K562 (cell line): Measurements from ENCODE around the gene ATP13A4. TPM values are rescaled to one million over a fixed set of nuclear protein-coding genes. Genes with fewer than 3 reads are reported as not detected.
A peak's percentile ranks its signal among the peaks of the same experiment; 100 is the strongest.

ENCODE experiments used
- GATAD2B ChIP-seq: fragments of 450-650 bp; IDR thresholded peaks from 2 replicates; pipeline ENCODE4 v1.6.1; 2017; ENCODE audit warnings: mild to moderate bottlenecking, borderline replicate concordance
- HDAC2 ChIP-seq: fragments of 450-650 bp; IDR thresholded peaks from 2 replicates; pipeline ENCODE4 v1.6.1; 2016; ENCODE audit warnings: mild to moderate bottlenecking
- HDAC6 ChIP-seq: IDR thresholded peaks from 2 replicates; pipeline ENCODE4 v1.6.1; 2012; ENCODE audit warnings: low read depth, mild to moderate bottlenecking, control low read depth, inconsistent platforms, low read length, moderate library complexity
- KLF6 ChIP-seq: fragments of 250-450 bp; sonication (Bioruptor Pico); IDR thresholded peaks from 2 replicates; pipeline ENCODE4 v1.4.0; 2020; ENCODE audit warnings: mild to moderate bottlenecking, moderate library complexity, borderline replicate concordance
- MCM3 ChIP-seq: fragments of 450-650 bp; IDR thresholded peaks from 2 replicates; pipeline ENCODE4 v1.6.1; 2016
- MXD1 ChIP-seq: fragments of 250-450 bp; sonication (Bioruptor Pico); IDR thresholded peaks from 2 replicates; pipeline ENCODE4 v1.8.0; 2021; ENCODE audit warnings: borderline replicate concordance, mild to moderate bottlenecking, moderate library complexity; ENCODE audit not compliant: poor library complexity, severe bottlenecking
- RREB1 ChIP-seq: fragments of 250-450 bp; sonication (Bioruptor Pico); IDR thresholded peaks from 2 replicates; pipeline ENCODE4 v1.4.0; 2020
- SLC30A9 ChIP-seq: fragments of 250-450 bp; sonication (Bioruptor Pico); IDR thresholded peaks from 2 replicates; pipeline ENCODE4 v1.8.0; 2022; ENCODE audit warnings: mild to moderate bottlenecking, moderate library complexity
- SP2 ChIP-seq: IDR thresholded peaks from 2 replicates; pipeline ENCODE4 v1.6.1; 2011; ENCODE audit warnings: mild to moderate bottlenecking, low read depth, low read length, moderate library complexity; ENCODE audit not compliant: poor library complexity, severe bottlenecking; ENCODE audit errors: extremely low read depth
- SRSF7 ChIP-seq: fragments of 200-400 bp; formaldehyde crosslinking; optimal IDR thresholded peaks from 2 replicates; pipeline ENCODE3; 2017; ENCODE audit warnings: mild to moderate bottlenecking, low read depth, low read length
- SUPT5H ChIP-seq: fragments of 450-650 bp; IDR thresholded peaks from 2 replicates; pipeline ENCODE4 v1.6.1; 2016
- TBL1XR1 ChIP-seq, 2 experiments: IDR thresholded peaks; 2 replicates each; pipeline ENCODE4 v1.6.1; 2012; ENCODE audit warnings: improper control_type of control experiment in 2 of 2, low read length in 2 of 2, mild to moderate bottlenecking in 1 of 2
- TCF7L2 ChIP-seq: fragments of 150-350 bp; IDR thresholded peaks from 2 replicates; pipeline ENCODE4 v1.6.1; 2016; ENCODE audit warnings: low read depth, mild to moderate bottlenecking, low read length, moderate library complexity
- YBX1 ChIP-seq: fragments of 450-650 bp; IDR thresholded peaks from 2 replicates; pipeline ENCODE4 v1.7.1; 2016; ENCODE audit warnings: mild to moderate bottlenecking
- ZBTB17 ChIP-seq: fragments of 450-650 bp; formaldehyde crosslinking; IDR thresholded peaks from 2 replicates; pipeline ENCODE4 v1.4.0; 2020; ENCODE audit warnings: mild to moderate bottlenecking
- ZBTB8A ChIP-seq: fragments of 450-650 bp; IDR thresholded peaks from 2 replicates; pipeline ENCODE4 v1.6.1; 2018; ENCODE audit warnings: mild to moderate bottlenecking, moderate library complexity; ENCODE audit not compliant: partially characterized antibody
- polyA plus RNA-seq, 8 experiments: library from polyadenylated mRNA; depleted of rRNA in 4 of 8; stranded (reverse) in 5 of 8; unstranded in 3 of 8; fragments of >200 nt; fragmentation: Nextera tagmentation in 2 of 8; fragmentation: Illumina TruSeq in 1 of 8; extraction: Ambion mirVana in 2 of 8; extraction: Trizol in 1 of 8; gene quantifications; 2 replicates each; pipeline versions ENCODE4 v1.2.1 to v1.2.3, GENCODE V29; 2011 to 2014; ENCODE audit warnings: inconsistent platforms in 1 of 8, missing spikeins in 1 of 8
- total RNA-seq, 7 experiments: library from RNA; depleted of rRNA in 6 of 7; stranded (reverse); fragments of >200 nt in 6 of 7; fragmentation: Illumina TruSeq in 2 of 7; extraction: Trizol in 2 of 7; gene quantifications; 2 replicates each; pipeline versions ENCODE4 v1.2.1 to v1.2.3, GENCODE V29; 2011 to 2021; ENCODE audit warnings: low replicate concordance in 1 of 7
- TF ChIP-seq, protein P1 (sequence below): fragments of 450-650 bp; IDR thresholded peaks from 2 replicates; pipeline ENCODE4 v1.6.1; 2017; ENCODE audit warnings: antibody characterized with exemption, mild to moderate bottlenecking

Gene ATP13A4
- total and polyA plus RNA-seq, 9 of the 15 experiments (the other 6 are each of a cell fraction or from before 2014, with no cell fraction given) = 0.03 to 0.14 (median 0.07) TPM; not detected in 6

GRCh38 chr3:193592841-193593667 is 38.4 kb upstream of the ATP13A4 start, which contains the start of gene OPA1 (continued):
- TF ChIP-seq, protein P1, sequence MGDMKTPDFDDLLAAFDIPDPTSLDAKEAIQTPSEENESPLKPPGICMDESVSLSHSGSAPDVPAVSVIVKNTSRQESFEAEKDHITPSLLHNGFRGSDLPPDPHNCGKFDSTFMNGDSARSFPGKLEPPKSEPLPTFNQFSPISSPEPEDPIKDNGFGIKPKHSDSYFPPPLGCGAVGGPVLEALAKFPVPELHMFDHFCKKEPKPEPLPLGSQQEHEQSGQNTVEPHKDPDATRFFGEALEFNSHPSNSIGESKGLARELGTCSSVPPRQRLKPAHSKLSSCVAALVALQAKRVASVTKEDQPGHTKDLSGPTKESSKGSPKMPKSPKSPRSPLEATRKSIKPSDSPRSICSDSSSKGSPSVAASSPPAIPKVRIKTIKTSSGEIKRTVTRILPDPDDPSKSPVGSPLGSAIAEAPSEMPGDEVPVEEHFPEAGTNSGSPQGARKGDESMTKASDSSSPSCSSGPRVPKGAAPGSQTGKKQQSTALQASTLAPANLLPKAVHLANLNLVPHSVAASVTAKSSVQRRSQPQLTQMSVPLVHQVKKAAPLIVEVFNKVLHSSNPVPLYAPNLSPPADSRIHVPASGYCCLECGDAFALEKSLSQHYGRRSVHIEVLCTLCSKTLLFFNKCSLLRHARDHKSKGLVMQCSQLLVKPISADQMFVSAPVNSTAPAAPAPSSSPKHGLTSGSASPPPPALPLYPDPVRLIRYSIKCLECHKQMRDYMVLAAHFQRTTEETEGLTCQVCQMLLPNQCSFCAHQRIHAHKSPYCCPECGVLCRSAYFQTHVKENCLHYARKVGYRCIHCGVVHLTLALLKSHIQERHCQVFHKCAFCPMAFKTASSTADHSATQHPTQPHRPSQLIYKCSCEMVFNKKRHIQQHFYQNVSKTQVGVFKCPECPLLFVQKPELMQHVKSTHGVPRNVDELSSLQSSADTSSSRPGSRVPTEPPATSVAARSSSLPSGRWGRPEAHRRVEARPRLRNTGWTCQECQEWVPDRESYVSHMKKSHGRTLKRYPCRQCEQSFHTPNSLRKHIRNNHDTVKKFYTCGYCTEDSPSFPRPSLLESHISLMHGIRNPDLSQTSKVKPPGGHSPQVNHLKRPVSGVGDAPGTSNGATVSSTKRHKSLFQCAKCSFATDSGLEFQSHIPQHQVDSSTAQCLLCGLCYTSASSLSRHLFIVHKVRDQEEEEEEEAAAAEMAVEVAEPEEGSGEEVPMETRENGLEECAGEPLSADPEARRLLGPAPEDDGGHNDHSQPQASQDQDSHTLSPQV = peak; percentile 84
- TF ChIP-seq SRSF7 (no peak), TBL1XR1 (IDR thresholded peaks at IDR 0.05; ENCODE audit: low read length in 2 of 2) (peak in 1 of 2 experiments; percentile 52; a peak in 1 of 4 replicates), SUPT5H (peak; percentile 81), HDAC6 (no peak), ZBTB17 (CRISPR knock-in tag) (peak; percentile 69; the same call in 1 of the 2 replicates), MXD1 (CRISPR knock-in tag) (no peak), HDAC2 (no peak), MCM3 (no peak), SP2 (no peak), RREB1 (CRISPR knock-in tag) (peak; percentile 89; the same call in 1 of the 2 replicates), YBX1 (no peak), KLF6 (CRISPR knock-in tag) (0 out of 2 replicates have a peak, but pooled peaks have one; percentile 9), GATAD2B (no peak; the same call in 1 of the 2 replicates), TCF7L2 (peak; percentile 63; the same call in 1 of the 2 replicates), SLC30A9 (CRISPR knock-in tag) (no peak), ZBTB8A (no peak)
